Astrocyte (in vitro differentiated cells and primary cell): ENCODE results near the gene XPO1. TPM values are rescaled to one million over a fixed set of nuclear protein-coding genes. Genes with fewer than 3 reads are reported as not detected.
A peak's percentile ranks its signal among the peaks of the same experiment; 100 is the strongest.

Experiments used
- DNase-seq: peaks from one replicate; pipeline ENCODE4 v3.0.0-alpha.2; 2010; ENCODE audit warnings: low read depth
- FAIRE-seq: peaks from 2 replicates; lab custom pipeline; 2011; peaks lifted over from hg19 to GRCh38; lab: Jason Lieb, UNC
- H2AFZ ChIP-seq: 2 replicates; pipeline ENCODE4 v1.6.0; 2012; ENCODE audit warnings: low read depth, low read length, inconsistent platforms
- H3K27ac ChIP-seq: 2 replicates; pipeline ENCODE4 v1.5.1; 2011; ENCODE audit warnings: low read depth, low read length, inconsistent platforms
- H3K27me3 ChIP-seq: 2 replicates; pipeline ENCODE4 v1.6.0; 2011; ENCODE audit warnings: low read length, inconsistent platforms; ENCODE audit not compliant: insufficient read depth
- H3K36me3 ChIP-seq: 2 replicates; pipeline ENCODE4 v1.5.1; 2011; ENCODE audit warnings: low read length, inconsistent platforms; ENCODE audit not compliant: insufficient read depth
- H3K4me1 ChIP-seq: 2 replicates; pipeline ENCODE4 v1.5.1; 2011; ENCODE audit warnings: low read length, inconsistent platforms; ENCODE audit not compliant: insufficient read depth
- H3K4me2 ChIP-seq: 2 replicates; pipeline ENCODE4 v1.6.0; 2012; ENCODE audit warnings: low read length, inconsistent platforms
- H3K4me3 ChIP-seq: 2 replicates; pipeline ENCODE4 v1.5.1; 2011; ENCODE audit warnings: low read depth, mild to moderate bottlenecking, low read length, inconsistent platforms; ENCODE audit not compliant: insufficient read depth
- H3K79me2 ChIP-seq: 2 replicates; pipeline ENCODE4 v1.6.0; 2012; ENCODE audit warnings: mild to moderate bottlenecking, low read length, inconsistent platforms; ENCODE audit not compliant: insufficient read depth
- H3K9ac ChIP-seq: 2 replicates; pipeline ENCODE4 v1.6.0; 2012; ENCODE audit warnings: mild to moderate bottlenecking, low read length, inconsistent platforms
- H3K9me3 ChIP-seq: 2 replicates; pipeline ENCODE4 v1.5.1; 2012; ENCODE audit warnings: low read depth, mild to moderate bottlenecking, low read length, inconsistent platforms; ENCODE audit not compliant: insufficient read depth
- H4K20me1 ChIP-seq: 2 replicates; pipeline ENCODE4 v1.6.0; 2012; ENCODE audit warnings: low read length, inconsistent platforms; ENCODE audit not compliant: insufficient read depth
- H3K27ac Mint-ChIP-seq: one replicate; pipeline ENCODE4 v1.8.0; 2021; ENCODE audit warnings: mild to moderate bottlenecking, mixed read lengths; ENCODE audit not compliant: unreplicated experiment
- H3K27me3 Mint-ChIP-seq: one replicate; pipeline ENCODE4 v1.8.0; 2021; ENCODE audit warnings: low read depth, mixed read lengths; ENCODE audit not compliant: unreplicated experiment
- H3K36me3 Mint-ChIP-seq: one replicate; pipeline ENCODE4 v1.8.0; 2021; ENCODE audit warnings: low read depth, mixed read lengths; ENCODE audit not compliant: unreplicated experiment
- H3K4me1 Mint-ChIP-seq: one replicate; pipeline ENCODE4 v1.8.0; 2021; ENCODE audit warnings: low read depth, mixed read lengths; ENCODE audit not compliant: unreplicated experiment
- H3K4me3 Mint-ChIP-seq: one replicate; pipeline ENCODE4 v1.8.0; 2021; ENCODE audit warnings: mild to moderate bottlenecking, moderate library complexity, mixed read lengths; ENCODE audit not compliant: unreplicated experiment
- H3K9me3 Mint-ChIP-seq: one replicate; pipeline ENCODE4 v1.8.0; 2021; ENCODE audit warnings: mild to moderate bottlenecking, mixed read lengths; ENCODE audit not compliant: unreplicated experiment
- EZH2 ChIP-seq: IDR thresholded peaks from 2 replicates; pipeline ENCODE4 v1.6.1; 2012; ENCODE audit warnings: mild to moderate bottlenecking, low read length, inconsistent platforms; ENCODE audit not compliant: insufficient read depth
- total RNA-seq: library from RNA; stranded (reverse); gene quantifications from 2 replicates; pipeline ENCODE4 v1.2.1, GENCODE V29; 2021
- TF ChIP-seq, protein P1 (sequence below): IDR thresholded peaks from 2 replicates; pipeline ENCODE4 v1.5.1; 2011; ENCODE audit warnings: low read depth, mild to moderate bottlenecking, inconsistent platforms, low read length, moderate library complexity; ENCODE audit not compliant: insufficient read depth

XPO1 gene
- total RNA-seq, 1 donor from 2014 or later = 128 TPM

DNA sequence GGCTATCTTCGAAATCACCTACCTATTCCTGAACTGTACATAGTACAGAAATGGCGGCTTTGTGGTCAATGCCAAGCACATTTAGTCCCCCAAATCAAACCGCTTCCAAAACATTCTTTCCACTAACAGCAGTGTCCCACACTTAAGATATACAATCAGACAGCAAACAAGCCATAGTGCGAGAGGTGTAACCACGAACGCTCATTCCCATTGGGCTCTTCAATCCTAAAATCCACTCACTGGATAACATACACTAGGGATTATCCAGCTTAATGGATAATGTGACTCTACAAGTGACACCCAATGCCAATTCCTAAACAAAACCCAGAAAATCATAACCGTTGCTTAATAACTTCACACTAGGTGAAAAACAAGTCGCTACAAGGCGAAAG is 2.0 kb downstream of the XPO1 start:
- no peak overlapping the region for H2AFZ ChIP-seq
- Mint-ChIP-seq H3K4me3 (peak overlapping the region; percentile 97), H3K4me1 (peaks cover 5% of the 10 kb centered on the region), H3K27ac (peak overlapping the region; percentile 94), H3K9me3 (no peaks in the 10 kb centered on the region), H3K36me3 (no peaks in the 10 kb centered on the region), H3K27me3 (no peaks in the 10 kb centered on the region)
- H3K4me2 ChIP-seq = peak overlapping the region; percentile 89
- peaks cover 13% of the 10 kb centered on the region for H3K4me1 ChIP-seq
- peak overlapping the region; percentile 90 for H3K27ac ChIP-seq
- H3K36me3 ChIP-seq = peaks cover 3% of the 10 kb centered on the region
- no peaks in the 10 kb centered on the region for H3K9me3 ChIP-seq
- TF ChIP-seq EZH2 = no peak
- FAIRE-seq = no peak
- H3K79me2 ChIP-seq = peaks cover 68% of the 10 kb centered on the region
- DNase-seq = peak; percentile 15
- H3K4me3 ChIP-seq = peak overlapping the region; percentile 89
- peak overlapping the region; percentile 98 for H3K9ac ChIP-seq
- peaks cover 55% of the 10 kb centered on the region for H4K20me1 ChIP-seq
- H3K27me3 ChIP-seq = no peaks in the 10 kb centered on the region

DNA sequence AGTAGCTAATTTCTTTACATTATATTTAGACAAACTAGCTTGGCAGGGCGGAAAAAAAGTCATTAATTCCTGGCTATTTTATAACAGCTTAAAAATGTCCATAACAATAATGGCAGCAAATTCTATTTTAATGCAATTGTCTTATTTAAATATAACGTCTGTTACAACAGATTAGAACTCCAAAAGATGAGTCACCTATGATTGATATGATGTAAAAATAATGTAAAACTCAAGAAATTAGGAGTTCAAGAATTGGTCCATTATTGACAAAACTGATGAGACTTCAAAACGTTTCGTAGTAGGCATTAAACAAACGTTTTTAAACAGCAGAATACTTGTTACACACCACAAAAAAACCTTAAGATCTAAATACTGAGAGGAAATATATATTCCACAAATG is 2.7 kb downstream of the XPO1 start:
- Histone ChIP-seq H3K4me2 (peak overlapping the region; percentile 89), H4K20me1 (peaks cover 62% of the 10 kb centered on the region), H3K79me2 (peaks cover 75% of the 10 kb centered on the region), H2AFZ (no peak overlapping the region), H3K27me3 (no peaks in the 10 kb centered on the region), H3K4me3 (peak overlapping the region; percentile 89), H3K27ac (peak overlapping the region; percentile 90), H3K36me3 (peaks cover 3% of the 10 kb centered on the region), H3K4me1 (peaks cover 13% of the 10 kb centered on the region), H3K9ac (peak overlapping the region; percentile 98), H3K9me3 (no peaks in the 10 kb centered on the region)
- peak overlapping the region; percentile 94 for H3K27ac Mint-ChIP-seq
- TF ChIP-seq, protein P1, sequence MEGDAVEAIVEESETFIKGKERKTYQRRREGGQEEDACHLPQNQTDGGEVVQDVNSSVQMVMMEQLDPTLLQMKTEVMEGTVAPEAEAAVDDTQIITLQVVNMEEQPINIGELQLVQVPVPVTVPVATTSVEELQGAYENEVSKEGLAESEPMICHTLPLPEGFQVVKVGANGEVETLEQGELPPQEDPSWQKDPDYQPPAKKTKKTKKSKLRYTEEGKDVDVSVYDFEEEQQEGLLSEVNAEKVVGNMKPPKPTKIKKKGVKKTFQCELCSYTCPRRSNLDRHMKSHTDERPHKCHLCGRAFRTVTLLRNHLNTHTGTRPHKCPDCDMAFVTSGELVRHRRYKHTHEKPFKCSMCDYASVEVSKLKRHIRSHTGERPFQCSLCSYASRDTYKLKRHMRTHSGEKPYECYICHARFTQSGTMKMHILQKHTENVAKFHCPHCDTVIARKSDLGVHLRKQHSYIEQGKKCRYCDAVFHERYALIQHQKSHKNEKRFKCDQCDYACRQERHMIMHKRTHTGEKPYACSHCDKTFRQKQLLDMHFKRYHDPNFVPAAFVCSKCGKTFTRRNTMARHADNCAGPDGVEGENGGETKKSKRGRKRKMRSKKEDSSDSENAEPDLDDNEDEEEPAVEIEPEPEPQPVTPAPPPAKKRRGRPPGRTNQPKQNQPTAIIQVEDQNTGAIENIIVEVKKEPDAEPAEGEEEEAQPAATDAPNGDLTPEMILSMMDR = no peak
- TF ChIP-seq EZH2 = no peak
- DNase-seq (no peak), FAIRE-seq (no peak)
- peak overlapping the region; percentile 97 for H3K4me3 Mint-ChIP-seq
- no peaks in the 10 kb centered on the region for H3K27me3 Mint-ChIP-seq
- H3K4me1 Mint-ChIP-seq = peaks cover 5% of the 10 kb centered on the region
- no peaks in the 10 kb centered on the region for H3K9me3 Mint-ChIP-seq
- no peaks in the 10 kb centered on the region for H3K36me3 Mint-ChIP-seq

DNA sequence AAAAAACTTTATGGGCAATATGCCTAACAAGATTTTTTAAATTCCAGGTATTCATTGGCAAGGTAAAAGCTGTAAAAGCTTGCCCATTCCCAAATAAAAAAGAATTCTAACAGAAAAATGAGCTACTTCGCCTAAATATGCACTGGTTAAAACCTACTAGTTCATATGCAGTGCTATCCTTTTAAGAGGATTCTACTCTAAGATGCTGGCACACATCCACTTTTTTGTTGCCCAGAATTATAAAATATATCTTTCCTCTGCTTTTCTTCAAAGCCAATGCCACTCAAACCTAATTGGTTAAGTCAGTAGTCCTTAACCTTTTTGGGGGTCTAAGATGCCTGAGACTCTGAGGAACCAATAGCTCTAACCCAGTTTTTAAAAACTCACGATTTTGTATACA is 3.2 kb downstream of the XPO1 start:
- Histone ChIP-seq H3K9me3 (no peaks in the 10 kb centered on the region), H3K27ac (peak overlapping the region; percentile 90), H3K4me3 (peak overlapping the region; percentile 89), H3K27me3 (no peaks in the 10 kb centered on the region), H3K79me2 (peaks cover 80% of the 10 kb centered on the region), H3K36me3 (peaks cover 3% of the 10 kb centered on the region), H2AFZ (no peak overlapping the region), H4K20me1 (peaks cover 68% of the 10 kb centered on the region), H3K4me1 (peaks cover 13% of the 10 kb centered on the region), H3K9ac (peak overlapping the region; percentile 98), H3K4me2 (peak overlapping the region; percentile 89)
- FAIRE-seq = no peak
- H3K27me3 Mint-ChIP-seq = no peaks in the 10 kb centered on the region
- H3K9me3 Mint-ChIP-seq = no peaks in the 10 kb centered on the region
- TF ChIP-seq EZH2 = no peak
- TF ChIP-seq, protein P1 = no peak
- no peaks in the 10 kb centered on the region for H3K36me3 Mint-ChIP-seq
- H3K4me1 Mint-ChIP-seq = peaks cover 8% of the 10 kb centered on the region
- DNase-seq = no peak
- H3K27ac Mint-ChIP-seq = peak overlapping the region; percentile 26
- peak overlapping the region; percentile 97 for H3K4me3 Mint-ChIP-seq
